CD1c-positive myeloid dendritic cell (primary cell): ENCODE data around the gene PAPOLG.
"Not testable (repeated sequence)": the region's sequence is repeated elsewhere in the genome, so short reads cannot be mapped to it uniquely, and the experiment has no call there.

Source experiments
- DNase-seq: peaks from one replicate; pipeline ENCODE4 v3.0.0-alpha.2; 2016; ENCODE audit errors: extremely low spot score

Gene PAPOLG

DNA sequence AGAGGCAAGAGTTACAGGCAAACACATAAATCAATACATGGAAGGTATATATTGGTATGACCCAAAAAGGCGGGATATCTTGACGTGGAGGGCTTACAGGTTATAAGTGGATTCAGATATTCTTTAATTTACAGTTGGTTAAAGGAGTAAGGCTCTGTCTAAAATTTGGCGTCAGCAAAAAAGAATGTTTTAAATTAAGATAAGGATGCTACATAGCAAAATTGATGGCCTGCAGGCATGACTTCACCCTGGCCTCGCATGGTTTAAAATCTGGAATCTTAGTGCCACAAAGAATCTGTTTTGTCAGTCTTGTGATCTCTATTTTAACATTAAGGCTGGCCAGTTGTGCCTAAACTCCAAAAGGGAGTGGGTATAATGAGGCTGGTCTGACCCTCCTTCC, 66.9 kb downstream of the PAPOLG start:
- DNase-seq: no peak

DNA sequence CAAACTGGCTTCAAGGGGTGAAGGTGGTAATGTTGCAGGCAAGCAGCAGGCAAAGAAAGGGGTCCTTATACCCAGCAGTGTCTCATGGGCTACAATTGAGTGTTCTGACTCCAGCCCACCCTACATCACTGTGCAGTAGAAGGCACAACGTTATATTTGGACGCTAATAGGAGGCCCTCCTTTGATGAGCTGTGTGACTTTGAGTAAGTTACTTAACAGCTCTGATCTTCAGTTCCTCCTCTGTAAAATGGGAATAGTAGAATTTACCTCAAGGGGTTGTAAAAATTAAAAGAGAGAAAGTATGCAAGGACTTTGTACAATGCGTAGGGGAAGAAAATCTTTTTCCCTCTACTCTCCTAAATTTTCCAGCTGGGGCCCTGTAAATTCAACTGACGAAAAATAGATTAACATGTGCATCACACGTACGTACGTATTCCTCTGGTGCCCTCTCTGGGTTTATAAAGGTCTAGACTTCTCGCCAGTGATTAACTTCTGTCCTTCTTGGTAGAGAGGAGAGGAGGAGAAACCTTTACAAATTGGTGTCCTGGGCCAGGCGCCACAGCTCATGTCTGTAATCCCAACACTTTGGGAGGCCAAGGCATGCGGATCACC, 67.7 kb downstream of the PAPOLG start:
- DNase-seq: no peak

DNA sequence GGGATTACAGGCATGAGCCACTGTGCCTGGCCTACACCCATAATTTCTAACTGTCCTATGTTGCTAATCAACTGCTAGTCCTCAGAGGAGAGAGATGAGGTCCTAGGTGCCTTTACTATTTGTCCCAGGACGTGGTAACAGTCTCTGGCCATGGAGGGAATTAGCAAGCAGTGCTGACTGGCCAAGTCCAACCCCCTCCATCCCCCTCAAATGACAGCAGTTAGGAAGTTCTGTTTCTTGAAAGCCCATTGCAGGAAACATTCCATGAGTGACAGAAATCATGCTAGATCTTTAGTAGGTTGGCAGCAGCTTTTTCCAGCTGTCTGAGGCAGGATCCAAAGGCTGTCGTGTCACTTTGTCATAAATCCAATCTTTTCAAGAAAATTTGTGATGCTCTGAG, 69.6 kb downstream of the PAPOLG start:
- DNase-seq: no peak

DNA sequence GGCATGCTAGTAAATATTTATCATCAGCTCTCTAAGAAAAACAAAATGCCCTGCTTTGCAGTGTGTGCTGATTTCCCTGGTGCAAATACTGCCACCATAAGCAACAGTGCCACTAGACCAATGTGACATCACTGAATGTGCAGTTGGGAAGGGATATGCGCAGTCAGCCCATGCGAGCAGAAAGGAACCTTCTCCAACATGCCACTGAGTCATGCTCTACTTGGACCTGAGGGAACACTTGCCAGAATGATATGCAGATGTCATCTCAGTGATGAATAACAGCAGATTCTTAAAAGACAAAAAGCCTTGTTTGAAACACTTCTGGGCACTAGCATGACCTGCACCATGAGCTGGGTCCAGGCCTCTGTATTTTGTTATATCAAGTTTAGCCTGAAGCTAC, 70.0 kb downstream of the PAPOLG start:
- DNase-seq: peak; percentile 24

GRCh38 chr2:60826860-60827259, 70.8 kb downstream of the PAPOLG start:
- not testable (repeated sequence) for DNase-seq

DNA sequence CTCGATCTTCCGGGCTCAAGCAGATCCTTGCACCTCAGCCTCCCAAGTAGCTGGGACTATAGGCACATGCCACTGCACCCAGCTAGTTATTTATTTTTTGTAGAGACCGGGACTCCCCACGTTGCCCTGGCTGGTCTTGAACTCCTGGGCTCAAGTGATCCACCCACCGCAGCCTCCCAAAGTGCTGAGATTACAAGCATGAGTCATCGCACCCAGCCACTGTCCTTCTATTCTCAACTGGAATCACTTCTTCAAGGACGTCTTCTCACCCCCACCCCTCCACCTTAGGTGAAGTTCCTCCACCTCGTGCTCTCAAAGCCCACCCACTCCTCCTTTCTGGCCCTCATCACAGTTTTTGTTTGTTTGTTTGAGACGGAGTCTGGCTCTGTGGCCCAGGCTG, 71.3 kb downstream of the PAPOLG start:
- no peak for DNase-seq

DNA sequence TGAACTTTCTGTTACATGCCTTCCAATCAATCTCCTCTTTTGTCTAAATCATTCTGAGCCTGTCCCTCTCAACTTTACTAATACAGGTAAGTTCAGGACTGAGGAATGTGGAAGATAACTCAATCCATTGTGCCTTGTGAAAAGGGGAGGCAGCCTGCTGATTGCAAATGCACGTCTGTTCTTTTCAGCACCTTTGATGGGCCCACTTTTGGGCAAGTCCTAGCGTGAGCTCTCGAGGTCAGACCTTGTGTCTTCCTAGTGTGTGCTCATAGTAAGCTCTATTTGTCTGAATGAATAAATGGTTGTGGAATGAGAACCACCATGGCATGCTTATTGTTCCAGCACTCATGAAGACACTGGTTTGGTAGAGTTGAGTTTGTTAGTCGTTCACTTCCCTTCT, 74.9 kb downstream of the PAPOLG start:
- DNase-seq: no peak

- DNase-seq: no peak
Observed at GRCh38 chr2:60831921-60832320, 75.9 kb downstream of the PAPOLG start.

DNA sequence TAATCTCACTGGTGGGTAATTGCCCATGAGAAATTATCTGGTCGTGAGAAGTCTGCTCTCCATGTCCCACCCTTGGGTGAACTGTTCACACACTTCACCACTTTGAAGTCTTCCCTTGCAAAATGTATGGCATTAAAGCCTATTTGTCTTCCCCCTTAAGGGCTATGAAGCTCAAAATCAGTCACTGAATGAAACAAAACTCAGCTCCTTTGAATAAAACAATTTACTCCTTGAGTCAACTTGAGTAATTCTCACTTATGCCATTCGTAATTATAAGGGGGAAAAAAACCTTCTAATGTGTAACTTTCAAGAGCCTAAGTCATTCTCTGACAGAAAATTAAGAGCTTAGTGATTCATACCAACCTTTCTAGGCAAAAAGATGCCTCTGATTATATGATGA, 76.6 kb downstream of the PAPOLG start:
- no peak for DNase-seq

- DNase-seq: peak; percentile 82
Observed at GRCh38 chr2:60834270-60834717, 78.2 kb downstream of the PAPOLG start.

DNA sequence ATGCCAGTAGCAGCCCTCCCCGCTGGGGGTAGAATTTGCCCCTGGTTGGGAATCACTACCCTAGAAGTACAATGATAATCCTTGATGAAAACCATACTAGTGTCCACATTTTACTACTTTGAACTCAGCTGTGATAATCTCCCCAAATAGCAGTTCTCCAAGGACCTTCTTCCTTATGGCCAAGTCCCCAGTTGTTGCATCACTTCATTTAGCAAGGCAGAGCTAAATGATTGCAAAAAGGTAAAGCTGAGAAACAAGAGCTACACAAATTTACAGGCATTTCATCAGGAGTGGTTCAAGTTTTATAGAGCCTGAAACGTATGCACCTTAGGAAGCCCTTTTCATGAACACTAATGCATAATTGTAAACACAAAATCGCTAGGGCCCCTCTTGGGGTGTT, 80.4 kb downstream of the PAPOLG start:
- no peak for DNase-seq

DNA sequence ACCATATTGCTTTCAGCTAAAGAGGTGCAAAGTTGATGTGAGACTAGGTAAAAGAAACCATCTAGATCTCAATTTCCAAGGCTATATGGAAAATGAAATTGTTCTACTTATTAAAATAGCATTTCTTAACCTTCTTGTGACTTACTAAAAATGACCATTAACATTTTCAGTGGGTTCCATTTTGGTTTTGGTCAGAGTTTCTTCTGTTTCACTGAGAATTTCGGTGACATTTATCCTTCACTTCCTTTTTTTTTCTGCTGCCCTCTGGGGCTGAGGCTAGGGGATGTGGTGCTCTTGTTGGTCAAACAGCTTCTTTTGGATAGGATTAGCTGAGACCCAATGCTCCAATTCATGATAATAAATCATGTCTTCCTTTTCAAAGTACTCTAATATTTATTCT, 81.1 kb downstream of the PAPOLG start:
- DNase-seq: peak; percentile 28

DNA sequence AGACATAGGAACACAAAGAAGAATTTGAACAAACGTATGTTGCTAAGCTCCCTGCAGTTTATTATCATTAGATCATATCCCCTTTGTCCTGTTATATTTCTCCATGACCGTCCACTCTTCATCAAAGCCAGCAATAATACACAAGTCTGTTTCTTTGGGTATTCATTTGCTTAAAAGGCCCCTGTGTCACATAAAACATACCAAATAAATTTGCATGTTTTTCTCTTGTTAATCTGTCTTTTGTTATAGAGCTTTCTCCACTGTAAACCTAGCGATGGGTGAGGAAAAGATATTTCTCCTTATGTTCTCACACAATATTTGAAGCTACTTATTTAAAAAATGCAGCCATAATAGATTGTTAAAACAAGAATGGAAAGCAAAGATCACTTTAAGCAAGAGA, 82.4 kb downstream of the PAPOLG start:
- DNase-seq: no peak

DNA sequence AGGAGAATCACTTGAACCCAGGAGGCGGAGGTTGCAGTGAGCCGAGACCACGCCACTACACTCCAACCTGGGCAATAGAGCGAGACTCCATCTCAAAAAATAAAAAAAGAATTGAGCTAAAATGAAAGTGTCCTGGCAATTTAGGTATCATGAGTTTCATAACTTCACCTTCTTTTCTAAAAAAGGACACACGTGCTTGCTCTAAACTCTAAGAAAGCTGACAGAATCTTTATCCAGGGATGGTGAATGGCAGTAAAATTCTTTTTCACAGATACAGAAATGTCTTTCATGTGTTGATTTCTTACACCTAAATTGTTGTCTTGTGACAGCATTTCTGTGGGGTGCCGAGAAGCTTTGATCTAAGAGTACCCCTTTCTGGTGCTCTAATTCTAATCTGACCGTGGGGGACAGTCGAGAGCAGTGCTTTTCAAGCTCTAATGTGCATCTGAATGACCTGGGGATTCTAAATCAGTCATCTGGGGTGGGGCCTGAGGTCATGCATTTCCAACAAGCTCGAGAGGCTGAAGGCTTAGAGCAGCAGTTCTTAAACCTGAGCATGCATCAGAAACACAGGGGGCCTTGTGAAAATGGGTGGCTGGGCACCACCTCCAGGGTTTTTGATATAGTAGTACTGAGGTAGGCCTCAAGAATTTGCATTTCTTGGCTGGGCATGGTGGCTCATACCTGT, 83.2 kb downstream of the PAPOLG start:
- DNase-seq: no peak

DNA sequence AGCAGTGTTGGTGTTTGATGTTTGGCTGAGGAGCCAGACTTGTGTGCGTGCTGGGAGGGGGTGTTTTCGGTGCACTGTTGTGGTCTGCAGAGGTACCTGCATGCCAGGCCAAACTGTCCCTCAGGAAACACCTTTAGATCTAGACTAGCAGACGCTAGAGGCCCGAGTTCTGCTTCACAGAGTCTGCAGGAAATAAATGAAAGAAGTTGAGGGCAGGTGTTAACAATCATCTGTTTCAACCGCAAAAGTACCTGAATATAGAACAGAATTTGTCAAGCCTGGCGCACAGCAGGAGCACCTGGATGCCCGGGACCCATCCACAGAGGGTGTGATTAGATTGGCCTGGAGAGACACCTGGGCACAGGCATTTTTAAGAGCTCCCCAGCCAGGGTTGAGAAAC, 84.8 kb downstream of the PAPOLG start:
- no peak for DNase-seq

GRCh38 chr2:60843006-60843405, 86.9 kb downstream of the PAPOLG start:
- DNase-seq: no peak

GRCh38 chr2:60844105-60844504, 88.0 kb downstream of the PAPOLG start:
- DNase-seq: no peak

DNA sequence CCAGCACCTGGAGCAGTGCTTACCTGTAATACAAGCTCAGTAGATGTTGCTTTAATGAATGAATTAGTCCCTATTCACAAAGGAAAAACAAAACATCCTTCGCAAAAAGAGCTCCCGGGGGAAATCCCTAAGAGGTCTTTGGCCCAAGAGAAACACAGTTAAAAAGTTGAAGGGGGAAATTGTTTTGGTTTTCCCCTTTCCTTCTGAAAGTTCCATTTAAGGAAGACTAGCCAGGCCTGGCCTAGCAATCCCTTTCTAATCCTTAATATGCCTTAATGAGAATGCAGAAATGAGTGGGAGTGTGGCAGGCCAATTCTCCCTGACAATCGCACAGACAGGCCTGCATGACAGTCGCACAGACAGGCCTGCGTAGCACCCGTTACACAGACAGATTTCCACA, 91.8 kb downstream of the PAPOLG start:
- DNase-seq: no peak
